SK-N-SH treated with all-trans-retinoic acid at 6 μM for 48 hours (cell line): ENCODE data around the gene GDPD4.

Source experiments
- ATAC-seq: fragments of 200-7000 bp; cut with Tn5 transposase; 3 replicates; pipeline ENCODE4 v1.9.1; 2020; ENCODE audit warnings: mild to moderate bottlenecking, moderate library complexity
- ARNTL ChIP-seq: fragments of 450-650 bp; formaldehyde crosslinking; IDR thresholded peaks from 2 replicates; pipeline ENCODE4 v1.5.0; 2020; ENCODE audit warnings: low read depth, mild to moderate bottlenecking, moderate library complexity, borderline replicate concordance
- BACH2 ChIP-seq: fragments of 250-450 bp; sonication (Bioruptor Pico); IDR thresholded peaks from 2 replicates; pipeline ENCODE4 v1.9.0; 2021; ENCODE audit warnings: mild to moderate bottlenecking, borderline replicate concordance
- CREB5 ChIP-seq: fragments of 250-450 bp; sonication (Bioruptor Pico); IDR thresholded peaks from 2 replicates; pipeline ENCODE4 v1.5.1; 2020; ENCODE audit warnings: low read depth, mild to moderate bottlenecking, moderate library complexity
- CSDC2 ChIP-seq: fragments of 250-450 bp; sonication (Bioruptor Pico); IDR thresholded peaks from 2 replicates; pipeline ENCODE4 v1.5.0; 2020; ENCODE audit warnings: mild to moderate bottlenecking, moderate library complexity
- CSRNP3 ChIP-seq: fragments of 250-450 bp; sonication (Bioruptor Pico); IDR thresholded peaks from 2 replicates; pipeline ENCODE4 v1.5.1; 2021; ENCODE audit warnings: mild to moderate bottlenecking, moderate library complexity
- ESRRG ChIP-seq: fragments of 250-450 bp; sonication (Bioruptor Pico); IDR thresholded peaks from 2 replicates; pipeline ENCODE4 v1.6.1; 2021; ENCODE audit warnings: mild to moderate bottlenecking
- GLIS3 ChIP-seq: fragments of 250-450 bp; sonication (Bioruptor Pico); IDR thresholded peaks from 2 replicates; pipeline ENCODE4 v1.5.0; 2020; ENCODE audit warnings: mild to moderate bottlenecking, moderate library complexity
- ISL1 ChIP-seq: fragments of 250-450 bp; sonication (Bioruptor Pico); IDR thresholded peaks from 2 replicates; pipeline ENCODE4 v2.1.2; 2022; ENCODE audit warnings: mild to moderate bottlenecking, moderate library complexity
- OSR1 ChIP-seq: fragments of 250-450 bp; sonication (Bioruptor Pico); IDR thresholded peaks from 2 replicates; pipeline ENCODE4 v1.8.0; 2022; ENCODE audit warnings: moderate library complexity, mild to moderate bottlenecking, inconsistent platforms
- POU6F1 ChIP-seq: fragments of 250-450 bp; sonication (Bioruptor Pico); IDR thresholded peaks from 2 replicates; pipeline ENCODE4 v1.8.0; 2021; ENCODE audit warnings: low read depth, mild to moderate bottlenecking, moderate library complexity, borderline replicate concordance
- PPARA ChIP-seq: fragments of 250-450 bp; sonication (Bioruptor Pico); IDR thresholded peaks from 2 replicates; pipeline ENCODE4 v1.5.0; 2020; ENCODE audit warnings: mild to moderate bottlenecking, borderline replicate concordance
- RARB ChIP-seq: fragments of 250-450 bp; sonication (Bioruptor Pico); IDR thresholded peaks from 2 replicates; pipeline ENCODE4 v1.8.0; 2021; ENCODE audit warnings: mild to moderate bottlenecking, moderate library complexity
- SNAI2 ChIP-seq: fragments of 250-450 bp; sonication (Bioruptor Pico); IDR thresholded peaks from 2 replicates; pipeline ENCODE4 v1.5.0; 2020; ENCODE audit warnings: mild to moderate bottlenecking, moderate library complexity
- TCF4 ChIP-seq: fragments of 250-450 bp; sonication (Bioruptor Pico); IDR thresholded peaks from 2 replicates; pipeline ENCODE4 v1.8.0; 2021; ENCODE audit warnings: mild to moderate bottlenecking, moderate library complexity, borderline replicate concordance
- TOX ChIP-seq: fragments of 250-450 bp; sonication (Bioruptor Pico); IDR thresholded peaks from 2 replicates; pipeline ENCODE4 v1.8.0; 2021; ENCODE audit warnings: mild to moderate bottlenecking, moderate library complexity, borderline replicate concordance
- TSHZ2 ChIP-seq: fragments of 250-450 bp; sonication (Bioruptor Pico); IDR thresholded peaks from 2 replicates; pipeline ENCODE4 v1.5.0; 2020; ENCODE audit warnings: mild to moderate bottlenecking, moderate library complexity
- ZC3H10 ChIP-seq: fragments of 250-450 bp; sonication (Bioruptor Pico); IDR thresholded peaks from 2 replicates; pipeline ENCODE4 v1.5.1; 2021; ENCODE audit warnings: mild to moderate bottlenecking, moderate library complexity
- ZFP3 ChIP-seq: fragments of 250-450 bp; sonication (Bioruptor Pico); IDR thresholded peaks from 2 replicates; pipeline ENCODE4 v1.5.0; 2020; ENCODE audit warnings: mild to moderate bottlenecking, moderate library complexity
- ZFP30 ChIP-seq: fragments of 450-650 bp; formaldehyde crosslinking; IDR thresholded peaks from 2 replicates; pipeline ENCODE4 v1.5.0; 2022; ENCODE audit warnings: mild to moderate bottlenecking, moderate library complexity
- ZNF565 ChIP-seq: fragments of 450-650 bp; formaldehyde crosslinking; conservative IDR thresholded peaks from 2 replicates; pipeline ENCODE4 v1.5.0; 2020; ENCODE audit warnings: low read depth, mild to moderate bottlenecking, moderate library complexity
- ZNF8 ChIP-seq: fragments of 450-650 bp; formaldehyde crosslinking; IDR thresholded peaks from 2 replicates; pipeline ENCODE4 v1.5.0; 2020; ENCODE audit warnings: mild to moderate bottlenecking, moderate library complexity
- TF ChIP-seq, protein P1 (sequence below): fragments of 250-450 bp; sonication (Bioruptor Pico); IDR thresholded peaks from 2 replicates; pipeline ENCODE4 v1.8.0; 2020; ENCODE audit warnings: mild to moderate bottlenecking, moderate library complexity, borderline replicate concordance

The GDPD4 gene

DNA sequence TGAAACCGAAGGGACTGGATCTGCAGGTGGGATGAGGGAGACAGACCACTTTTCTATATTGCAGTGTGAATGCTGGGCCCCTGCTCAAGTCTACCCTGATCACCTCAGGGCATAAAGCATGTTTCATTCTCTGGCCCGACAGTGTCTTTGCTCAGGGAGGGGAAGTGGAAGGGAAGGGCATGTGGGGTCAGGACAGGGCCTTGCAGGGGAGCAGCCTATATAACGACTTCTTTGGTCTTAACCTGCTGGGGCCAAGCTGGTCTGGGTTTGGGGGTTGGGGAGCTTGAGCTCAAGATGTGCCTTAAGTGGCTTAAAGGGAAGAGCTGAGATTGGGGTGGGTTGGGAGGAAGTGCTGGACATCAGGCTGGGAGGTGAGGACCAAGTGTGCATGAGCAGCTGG lies 86.4 kb downstream of the GDPD4 start:
- TF ChIP-seq TSHZ2 (CRISPR knock-in tag) (no peak), ARNTL (no peak), GLIS3 (CRISPR knock-in tag) (no peak), ZC3H10 (CRISPR knock-in tag) (no peak), RARB (CRISPR knock-in tag) (no peak), SNAI2 (CRISPR knock-in tag) (no peak), CREB5 (CRISPR knock-in tag) (no peak), ZNF8 (CRISPR knock-in tag) (no peak), CSRNP3 (no peak), TOX (CRISPR knock-in tag) (no peak), CSDC2 (no peak), ISL1 (no peak), ZNF565 (CRISPR knock-in tag) (no peak), PPARA (CRISPR knock-in tag) (no peak), ZFP30 (CRISPR knock-in tag) (no peak)
- no peak for ATAC-seq

DNA sequence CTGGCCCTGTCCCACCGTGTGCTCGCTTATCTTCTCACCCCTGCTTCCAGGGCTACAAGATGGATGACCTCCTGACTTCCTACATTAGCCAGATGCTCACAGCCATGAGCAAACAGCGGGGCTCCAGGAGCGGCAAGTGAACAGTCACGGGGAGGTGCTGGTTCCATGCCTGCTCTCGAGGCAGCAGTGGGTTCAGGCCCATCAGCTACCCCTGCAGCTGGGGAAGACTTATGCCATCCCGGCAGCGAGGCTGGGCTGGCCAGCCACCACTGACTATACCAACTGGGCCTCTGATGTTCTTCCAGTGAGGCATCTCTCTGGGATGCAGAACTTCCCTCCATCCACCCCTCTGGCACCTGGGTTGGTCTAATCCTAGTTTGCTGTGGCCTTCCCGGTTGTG lies 86.9 kb downstream of the GDPD4 start:
- TF ChIP-seq ZNF8 (CRISPR knock-in tag) (no peak), CSRNP3 (no peak), TOX (CRISPR knock-in tag) (no peak), ZC3H10 (CRISPR knock-in tag) (no peak), ZFP3 (CRISPR knock-in tag) (no peak), ESRRG (CRISPR knock-in tag) (no peak), TCF4 (CRISPR knock-in tag) (no peak), ZNF565 (CRISPR knock-in tag) (no peak)
- ATAC-seq: no peak

GRCh38 chr11:77213589-77214428 lies 87.7 kb downstream of the GDPD4 start:
- no peak for ATAC-seq
- TF ChIP-seq SNAI2 (CRISPR knock-in tag) (no peak), ARNTL (no peak), ZNF8 (CRISPR knock-in tag) (no peak), BACH2 (no peak), ISL1 (no peak), RARB (CRISPR knock-in tag) (no peak), CSRNP3 (no peak), ESRRG (CRISPR knock-in tag) (no peak), CREB5 (CRISPR knock-in tag) (no peak), ZFP30 (CRISPR knock-in tag) (no peak), TCF4 (CRISPR knock-in tag) (no peak), CSDC2 (no peak), OSR1 (CRISPR knock-in tag) (no peak), PPARA (CRISPR knock-in tag) (no peak), TOX (CRISPR knock-in tag) (no peak), GLIS3 (CRISPR knock-in tag) (no peak), POU6F1 (CRISPR knock-in tag) (no peak)
- TF ChIP-seq, protein P1, sequence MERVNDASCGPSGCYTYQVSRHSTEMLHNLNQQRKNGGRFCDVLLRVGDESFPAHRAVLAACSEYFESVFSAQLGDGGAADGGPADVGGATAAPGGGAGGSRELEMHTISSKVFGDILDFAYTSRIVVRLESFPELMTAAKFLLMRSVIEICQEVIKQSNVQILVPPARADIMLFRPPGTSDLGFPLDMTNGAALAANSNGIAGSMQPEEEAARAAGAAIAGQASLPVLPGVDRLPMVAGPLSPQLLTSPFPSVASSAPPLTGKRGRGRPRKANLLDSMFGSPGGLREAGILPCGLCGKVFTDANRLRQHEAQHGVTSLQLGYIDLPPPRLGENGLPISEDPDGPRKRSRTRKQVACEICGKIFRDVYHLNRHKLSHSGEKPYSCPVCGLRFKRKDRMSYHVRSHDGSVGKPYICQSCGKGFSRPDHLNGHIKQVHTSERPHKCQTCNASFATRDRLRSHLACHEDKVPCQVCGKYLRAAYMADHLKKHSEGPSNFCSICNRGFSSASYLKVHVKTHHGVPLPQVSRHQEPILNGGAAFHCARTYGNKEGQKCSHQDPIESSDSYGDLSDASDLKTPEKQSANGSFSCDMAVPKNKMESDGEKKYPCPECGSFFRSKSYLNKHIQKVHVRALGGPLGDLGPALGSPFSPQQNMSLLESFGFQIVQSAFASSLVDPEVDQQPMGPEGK (CRISPR knock-in tag): no peak
